PFSK-1 (cell line): ENCODE data around the gene MRPS33.

Experiments
- FOXP2 ChIP-seq: optimal IDR thresholded peaks from 2 replicates; pipeline ENCODE3; 2011; ENCODE audit warnings: borderline replicate concordance, control low read depth, inconsistent platforms; ENCODE audit not compliant: insufficient read depth; ENCODE audit errors: extremely low read length, extremely low read depth
- POLR2AphosphoS5 ChIP-seq: IDR thresholded peaks from 2 replicates; pipeline ENCODE4 v1.6.1; 2012; ENCODE audit warnings: low read depth, mild to moderate bottlenecking, control low read depth, low read length, moderate library complexity
- REST ChIP-seq, 2 experiments: IDR thresholded peaks; 2 replicates each; pipeline versions ENCODE4 v1.6.1 to v1.8.0; 2011 to 2012; ENCODE audit warnings: low read depth in 2 of 2, low read length in 2 of 2, control low read depth in 1 of 2, inconsistent platforms in 1 of 2, mild to moderate bottlenecking in 1 of 2, moderate library complexity in 1 of 2; ENCODE audit not compliant: insufficient read depth in 1 of 2
- SIN3A ChIP-seq: IDR thresholded peaks from 2 replicates; pipeline ENCODE4 v1.6.1; 2012; ENCODE audit warnings: mild to moderate bottlenecking, low read length, moderate library complexity, borderline replicate concordance; ENCODE audit not compliant: insufficient read depth
- TAF1 ChIP-seq: IDR thresholded peaks from 2 replicates; pipeline ENCODE4 v1.6.1; 2012; ENCODE audit warnings: low read length, control low read depth, borderline replicate concordance; ENCODE audit not compliant: insufficient read depth

The MRPS33 gene

GRCh38 chr7:140977741-140978140 is 37.0 kb downstream of the MRPS33 start:
- TF ChIP-seq POLR2AphosphoS5: no peak
- TF ChIP-seq REST (IDR thresholded peaks at IDR 0.05; ENCODE audit: insufficient read depth in 1 of 2, low read depth in 2 of 2, low read length in 2 of 2): no peak
- no peak for TF ChIP-seq TAF1
- TF ChIP-seq FOXP2: no peak
- TF ChIP-seq SIN3A: no peak

- TF ChIP-seq TAF1: no peak
- no peak for TF ChIP-seq REST (IDR thresholded peaks at IDR 0.05; ENCODE audit: insufficient read depth in 1 of 2, low read depth in 2 of 2, low read length in 2 of 2)
- no peak for TF ChIP-seq POLR2AphosphoS5
- no peak for TF ChIP-seq FOXP2
- no peak for TF ChIP-seq SIN3A
Measured at GRCh38 chr7:140972876-140973829, 41.6 kb downstream of the MRPS33 start.

GRCh38 chr7:140972344-140972743 is 42.4 kb downstream of the MRPS33 start:
- no peak for TF ChIP-seq REST (IDR thresholded peaks at IDR 0.05; ENCODE audit: insufficient read depth in 1 of 2, low read depth in 2 of 2, low read length in 2 of 2)

- TF ChIP-seq POLR2AphosphoS5 (no peak), REST (IDR thresholded peaks at IDR 0.05; ENCODE audit: insufficient read depth in 1 of 2, low read depth in 2 of 2, low read length in 2 of 2) (no peak), SIN3A (no peak), FOXP2 (no peak), TAF1 (no peak)
Measured at GRCh38 chr7:140967438-140967837, 47.3 kb downstream of the MRPS33 start.
